Testis (tissue), 3 donors: ENCODE results near the gene PNMA8B. TPM values are rescaled to one million over a fixed set of nuclear protein-coding genes. Genes with fewer than 3 reads are reported as not detected.

Experiments used
- DNase-seq: peaks from one replicate; pipeline ENCODE4 v3.0.0-alpha.2; 2019
- H3K27ac ChIP-seq, 2 donors: fragments of 200-600 bp; sonication (generic); one replicate each; pipeline ENCODE4 v1.5.1; 2019
- H3K27me3 ChIP-seq: fragments of 200-600 bp; sonication (generic); one replicate; pipeline ENCODE4 v1.5.1; 2019
- H3K36me3 ChIP-seq: fragments of 200-600 bp; sonication (generic); one replicate; pipeline ENCODE4 v1.5.1; 2017; ENCODE audit warnings: low read depth; ENCODE audit errors: missing control alignments
- H3K4me1 ChIP-seq: fragments of 200-600 bp; sonication (generic); one replicate; pipeline ENCODE4 v1.5.1; 2019
- H3K4me3 ChIP-seq, 2 donors: fragments of 200-600 bp; sonication (generic); one replicate each; pipeline ENCODE4 v1.5.1; 2017 to 2019
- H3K9me3 ChIP-seq: fragments of 200-600 bp; sonication (generic); one replicate; pipeline ENCODE4 v1.5.1; 2017
- POLR2A ChIP-seq: fragments of 450-650 bp; IDR thresholded peaks from one replicate; pipeline ENCODE4 v1.6.1; 2017; ENCODE audit warnings: antibody characterized with exemption, mild to moderate bottlenecking, moderate library complexity
- WGBS, 2 donors: methylation state at CpG; one replicate each; pipeline ENCODE4 v1.1.5; 2018; 5-methylcytosine and 5-hydroxymethylcytosine counted together
- intact Hi-C: fragments of 100-400 bp; cut with DNase I; formaldehyde crosslinking; loops from one replicate; pipeline ENCODE4 v1.15.1; 2023; ENCODE audit warnings: low total_unique reads
- polyA plus RNA-seq: library from polyadenylated mRNA; stranded (reverse); fragments of 350-450 nt; fragmentation: Illumina TruSeq; extraction: RNeasy Lipid Tissue Mini Kit (QIAGEN cat#74804); gene quantifications from one replicate; pipeline ENCODE4 v1.2.3, GENCODE V29; 2014; ENCODE audit warnings: low read depth, low replicate concordance; ENCODE audit not compliant: insufficient read depth
- total RNA-seq, 2 donors: library from RNA; depleted of rRNA; stranded (reverse); fragments of >200 nt; gene quantifications; one replicate each; pipeline ENCODE4 v1.2.3, GENCODE V29; 2016
- TF ChIP-seq, protein P1 (sequence below), 3 experiments: fragments of 450-650 bp in 2 of 3; fragments of 200-600 bp in 1 of 3; sonication (generic) in 1 of 3; IDR thresholded peaks; one replicate each; pipeline ENCODE4 v1.5.1; 2016 to 2019; ENCODE audit warnings: antibody characterized with exemption in 3 of 3, mild to moderate bottlenecking in 2 of 3, moderate library complexity in 1 of 3

Gene PNMA8B
- total and polyA plus RNA-seq, 3 donors from 2014 or later = 1.6 to 3.1 (median 3.1) TPM

DNA sequence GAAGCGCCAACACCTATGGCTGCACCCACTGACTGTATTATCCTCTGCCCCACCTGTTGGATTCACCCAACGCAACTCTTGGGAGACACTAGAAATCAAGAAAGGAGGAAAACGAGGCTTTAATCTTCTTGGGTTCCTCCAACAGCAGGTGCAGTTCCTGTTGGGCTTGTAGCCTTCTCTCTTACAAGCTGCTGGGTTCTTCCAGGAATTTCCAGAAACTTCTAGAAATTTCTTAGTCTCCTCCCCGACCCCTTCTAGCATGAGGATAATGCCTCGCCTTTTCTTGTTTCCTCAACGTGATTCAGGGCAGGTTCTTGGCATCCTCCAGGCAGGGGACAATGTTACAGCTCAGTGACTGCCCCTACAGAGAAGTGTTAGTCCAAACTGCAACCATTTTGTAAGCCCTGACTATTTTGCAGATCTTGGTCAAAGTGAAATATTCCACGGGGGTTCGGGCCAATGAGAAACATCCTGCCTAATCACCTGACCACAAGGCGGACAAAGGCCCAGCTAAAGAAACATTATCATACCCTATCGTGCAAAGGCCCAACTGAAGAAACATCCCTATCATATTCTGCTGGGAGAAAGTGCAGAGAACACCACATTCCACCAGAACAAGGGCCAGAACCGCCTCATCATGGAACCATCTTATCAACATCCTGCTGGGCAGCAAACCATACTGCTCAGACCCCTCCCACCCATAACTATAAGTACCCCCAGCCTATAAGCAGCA lies 23.7 kb downstream of the PNMA8B start:
- H3K9me3 ChIP-seq = no peaks in the 10 kb centered on the region
- intact Hi-C loops = no loop called here
- TF ChIP-seq POLR2A = no peak
- TF ChIP-seq, protein P1, sequence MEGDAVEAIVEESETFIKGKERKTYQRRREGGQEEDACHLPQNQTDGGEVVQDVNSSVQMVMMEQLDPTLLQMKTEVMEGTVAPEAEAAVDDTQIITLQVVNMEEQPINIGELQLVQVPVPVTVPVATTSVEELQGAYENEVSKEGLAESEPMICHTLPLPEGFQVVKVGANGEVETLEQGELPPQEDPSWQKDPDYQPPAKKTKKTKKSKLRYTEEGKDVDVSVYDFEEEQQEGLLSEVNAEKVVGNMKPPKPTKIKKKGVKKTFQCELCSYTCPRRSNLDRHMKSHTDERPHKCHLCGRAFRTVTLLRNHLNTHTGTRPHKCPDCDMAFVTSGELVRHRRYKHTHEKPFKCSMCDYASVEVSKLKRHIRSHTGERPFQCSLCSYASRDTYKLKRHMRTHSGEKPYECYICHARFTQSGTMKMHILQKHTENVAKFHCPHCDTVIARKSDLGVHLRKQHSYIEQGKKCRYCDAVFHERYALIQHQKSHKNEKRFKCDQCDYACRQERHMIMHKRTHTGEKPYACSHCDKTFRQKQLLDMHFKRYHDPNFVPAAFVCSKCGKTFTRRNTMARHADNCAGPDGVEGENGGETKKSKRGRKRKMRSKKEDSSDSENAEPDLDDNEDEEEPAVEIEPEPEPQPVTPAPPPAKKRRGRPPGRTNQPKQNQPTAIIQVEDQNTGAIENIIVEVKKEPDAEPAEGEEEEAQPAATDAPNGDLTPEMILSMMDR (IDR thresholded peaks at IDR 0.05) = no peak
- peaks cover 15% of the 10 kb centered on the region for H3K4me1 ChIP-seq
- peak overlapping the region; percentile 57 to 68 for H3K4me3 ChIP-seq
- no peak for DNase-seq
- no peaks in the 10 kb centered on the region for H3K36me3 ChIP-seq
- 31 to 38% methylated on average over 11 of the region's 11 CpGs for WGBS, 2 donors
- H3K27me3 ChIP-seq = no peaks in the 10 kb centered on the region
- H3K27ac ChIP-seq = peak overlapping the region; percentile 81 to 82

- H3K27ac ChIP-seq = peak within 1 kb of the TSS; percentile 81 to 82
- DNase-seq = peak; percentile 87
- intact Hi-C loops = no loop called here
- TF ChIP-seq, protein P1 (IDR thresholded peaks at IDR 0.05) = no peak
- TF ChIP-seq POLR2A = no peak
- peaks cover 15% of the 10 kb centered on the region for H3K4me1 ChIP-seq
- H3K36me3 ChIP-seq = no peaks in the 10 kb centered on the region
- no peaks in the 10 kb centered on the region for H3K9me3 ChIP-seq
- H3K4me3 ChIP-seq = peak within 1 kb of the TSS; percentile 57 to 68
- WGBS, 2 donors = 2 to 5% methylated on average over 18 to 46 of the region's 57 CpGs
- no peaks in the 10 kb centered on the region for H3K27me3 ChIP-seq
These were observed 24.4 kb downstream of the PNMA8B start, which contains the start of gene PNMA8A for GRCh38 chr19:46471116-46471733. Gene PNMA8A, minus strand, starts transcription at chr19:46471563. Its CDS starts 528 bp downstream, at chr19:46471035.

GRCh38 chr19:46470376-46470775 lies 25.3 kb downstream of the PNMA8B start:
- peaks cover 15% of the 10 kb centered on the region for H3K4me1 ChIP-seq
- H3K27me3 ChIP-seq = no peaks in the 10 kb centered on the region
- WGBS, 2 donors = 45 to 67% methylated on average over 10 of the region's 10 CpGs
- no peak for TF ChIP-seq POLR2A
- TF ChIP-seq, protein P1 (IDR thresholded peaks at IDR 0.05) = no peak
- no peaks in the 10 kb centered on the region for H3K36me3 ChIP-seq
- peak overlapping the region in 1 of 2 donors; percentile 81 for H3K27ac ChIP-seq
- no peaks in the 10 kb centered on the region for H3K9me3 ChIP-seq
- intact Hi-C loops = no loop called here
- DNase-seq = no peak
- peak overlapping the region; percentile 57 to 68 for H3K4me3 ChIP-seq

DNA sequence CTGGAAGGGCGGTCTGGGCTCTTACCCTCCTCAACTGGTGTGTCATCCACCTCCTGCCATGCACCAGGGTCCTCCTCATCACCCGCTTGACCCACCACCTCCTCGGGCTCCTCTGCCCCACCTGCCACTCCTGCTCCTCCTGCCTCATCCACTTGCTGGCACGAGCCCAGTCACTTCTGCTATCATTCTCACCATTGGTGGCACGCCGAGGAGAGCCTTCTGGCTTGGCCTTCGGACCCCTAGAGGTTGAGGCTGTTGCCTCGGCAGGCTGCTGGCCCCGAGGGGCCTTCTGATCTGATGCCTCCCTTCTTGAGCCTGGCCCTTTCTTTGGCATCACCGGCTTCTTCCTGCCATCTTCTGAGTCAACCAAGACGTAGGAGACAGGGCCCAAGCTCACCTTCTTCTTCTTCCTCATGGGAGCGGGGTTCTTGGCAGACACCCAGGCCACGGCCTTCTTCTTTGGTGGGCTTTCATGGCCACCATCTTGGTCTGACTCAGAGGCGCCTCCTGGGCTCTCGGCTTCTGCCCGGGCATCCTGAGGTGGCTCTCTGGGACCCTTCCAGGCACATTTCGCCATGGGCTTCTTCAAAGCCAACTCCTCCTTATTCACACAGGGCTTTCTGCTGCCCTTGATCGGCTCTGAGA lies 26.0 kb downstream of the PNMA8B start:
- TF ChIP-seq POLR2A = no peak
- TF ChIP-seq, protein P1 (IDR thresholded peaks at IDR 0.05) = no peak
- no peak for DNase-seq
- H3K4me3 ChIP-seq = no peak overlapping the region
- H3K36me3 ChIP-seq = no peaks in the 10 kb centered on the region
- H3K27ac ChIP-seq = no peak overlapping the region
- H3K4me1 ChIP-seq = peaks cover 15% of the 10 kb centered on the region
- intact Hi-C loops = no loop called here
- 89 to 91% methylated on average over 18 of the region's 18 CpGs for WGBS, 2 donors
- no peaks in the 10 kb centered on the region for H3K27me3 ChIP-seq
- H3K9me3 ChIP-seq = no peaks in the 10 kb centered on the region
